HG02759 (cell line): ENCODE results near the gene IGF2BP2.

Source experiments
- ATAC-seq: cut with Tn5 transposase; IDR thresholded peaks from one replicate; pipeline ENCODE4 v1.9.1; 2021; ENCODE audit warnings: mild to moderate bottlenecking, moderate library complexity; ENCODE audit not compliant: unreplicated experiment

The IGF2BP2 gene

GRCh38 chr3:185767002-185767688, 57.7 kb downstream of the IGF2BP2 start:
- ATAC-seq, result no peak

DNA sequence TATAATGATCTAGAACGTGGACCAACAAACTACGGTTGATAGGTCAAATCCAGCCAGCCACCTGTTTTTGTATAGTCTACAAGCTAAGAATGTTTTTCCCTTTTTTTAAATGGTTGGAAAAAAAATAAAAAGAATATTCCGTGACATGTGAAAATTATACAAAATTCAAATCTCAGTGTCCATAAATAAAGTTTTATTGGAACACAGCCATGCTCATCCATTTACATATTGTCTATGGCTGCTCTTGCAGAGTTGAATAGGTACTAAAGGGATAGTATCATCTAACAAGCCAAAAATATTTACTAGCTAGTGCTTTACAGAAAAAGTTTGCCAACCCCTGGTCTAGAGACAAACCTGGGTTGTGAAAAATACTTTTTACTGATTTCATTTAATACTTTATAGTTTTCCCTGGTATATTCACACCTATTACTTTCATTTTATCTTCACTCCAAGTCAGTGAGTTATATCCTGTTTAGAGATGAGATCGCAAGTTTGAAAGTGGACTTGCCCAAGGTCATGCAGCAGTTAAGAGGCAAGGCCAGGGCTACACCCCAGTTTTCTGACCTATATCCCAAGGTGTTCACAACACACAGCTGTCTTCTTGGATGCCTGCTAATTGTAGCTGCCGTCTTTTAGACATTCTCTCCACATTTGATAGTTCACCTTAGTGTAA, 58.4 kb downstream of the IGF2BP2 start:
- ATAC-seq, result no peak

DNA sequence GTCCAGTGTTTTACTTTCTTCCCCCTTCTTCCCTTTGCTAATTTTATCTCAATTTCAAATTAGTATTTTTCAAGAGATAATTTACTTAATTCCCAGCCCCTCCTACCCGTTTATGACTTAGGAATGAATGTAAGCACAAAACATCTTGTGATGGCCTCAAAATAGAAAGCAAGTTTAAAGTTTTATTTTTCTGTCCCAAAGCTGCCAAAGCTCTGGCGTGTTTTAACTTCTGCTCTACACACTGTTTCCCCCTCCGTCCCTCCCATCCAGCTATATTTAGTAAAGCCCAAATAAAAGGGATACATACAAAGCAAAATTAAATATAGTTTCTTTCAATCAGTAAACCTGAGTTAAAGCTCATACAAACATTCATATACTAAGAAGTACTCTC, 59.9 kb downstream of the IGF2BP2 start:
- no peak for ATAC-seq

DNA sequence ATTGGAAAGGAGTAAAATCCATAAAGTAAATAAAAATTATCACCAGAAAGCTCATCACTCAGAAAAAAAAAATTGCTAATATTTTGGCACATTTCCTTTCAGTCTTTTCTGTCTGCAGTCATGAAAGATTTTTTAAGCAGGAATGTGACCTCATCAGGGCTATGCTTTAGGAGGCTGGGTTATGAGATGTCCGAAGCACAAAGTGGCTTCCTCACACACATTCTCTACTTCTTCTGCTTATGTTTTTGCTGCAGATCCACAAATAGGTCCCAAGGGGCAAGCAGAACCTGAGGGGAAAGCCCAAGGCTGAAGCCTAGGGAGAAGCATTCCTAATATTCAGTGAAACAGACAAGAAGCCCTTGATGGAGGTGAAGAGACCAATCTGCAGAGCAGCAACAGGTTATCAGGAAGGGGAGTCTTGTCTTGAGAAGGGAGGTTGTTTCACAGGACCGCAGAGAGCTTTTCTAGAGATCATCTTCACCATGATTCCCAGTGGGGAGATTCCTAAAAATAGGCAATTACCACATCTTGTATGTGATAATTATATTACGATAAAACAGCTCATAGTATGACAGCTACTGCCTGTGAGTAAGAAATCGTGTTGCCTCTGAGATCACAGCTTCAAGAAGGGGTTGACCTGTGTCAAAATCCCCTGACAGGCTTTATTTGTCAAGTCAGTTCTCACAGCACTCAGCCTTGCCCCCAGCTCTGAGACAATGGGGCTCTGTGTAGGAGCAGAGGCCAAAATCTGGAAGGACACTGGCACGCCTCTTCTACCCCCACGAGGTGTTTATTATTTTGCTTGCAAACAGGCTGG, 60.5 kb downstream of the IGF2BP2 start:
- no peak for ATAC-seq

DNA sequence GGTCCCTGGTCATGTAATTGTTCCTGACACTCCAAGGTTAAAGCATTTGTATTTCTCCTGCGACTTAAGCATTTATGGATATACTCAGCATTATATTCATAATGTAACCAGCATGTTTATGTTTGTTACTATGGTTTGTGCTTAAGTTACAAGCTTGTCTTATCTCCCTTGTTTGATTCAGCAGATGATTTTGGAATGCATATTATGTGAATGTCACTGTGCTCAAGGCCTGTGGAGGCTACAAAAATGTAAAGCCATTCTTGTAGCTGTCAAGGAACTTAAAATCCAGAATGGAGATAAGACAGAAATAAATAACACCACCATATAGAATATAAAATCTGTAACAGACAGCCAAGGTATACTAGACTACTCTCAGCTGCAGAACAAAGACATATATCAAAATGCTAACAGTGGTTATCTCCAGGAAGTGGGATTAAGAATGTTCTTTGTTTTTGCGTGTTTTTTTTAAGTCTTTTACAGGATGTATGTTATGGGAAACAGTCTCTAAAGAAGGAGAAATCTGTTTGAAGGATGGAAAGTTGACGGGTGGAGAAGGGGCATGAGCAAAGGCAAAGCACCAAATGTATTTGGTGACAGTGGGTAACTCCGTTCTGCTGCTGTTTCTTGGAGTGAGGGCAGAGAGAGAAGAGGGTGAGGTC, 61.4 kb downstream of the IGF2BP2 start:
- no peak for ATAC-seq

DNA sequence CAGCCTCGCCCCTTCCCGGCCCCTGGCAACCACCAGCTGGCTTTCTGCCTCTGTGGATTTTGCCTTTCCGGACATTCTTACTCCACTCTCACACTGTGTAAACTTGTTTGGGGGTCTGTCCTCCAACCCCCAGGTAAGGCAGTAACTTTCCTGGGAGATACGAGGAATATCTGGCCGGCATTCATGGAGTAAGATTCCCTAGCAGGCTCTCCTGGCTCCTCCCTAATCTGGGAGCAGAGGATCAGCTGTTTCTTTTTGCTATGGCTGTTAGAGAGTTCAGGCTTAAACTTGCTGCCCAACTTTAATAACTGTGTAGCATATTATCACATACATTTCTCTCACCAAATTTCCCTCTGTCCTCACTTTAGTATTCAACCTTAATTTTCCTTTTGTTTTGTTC, 64.3 kb downstream of the IGF2BP2 start:
- ATAC-seq, result no peak

GRCh38 chr3:185760088-185760487, 64.8 kb downstream of the IGF2BP2 start:
- ATAC-seq, result no peak

- ATAC-seq, result no peak
Measured at GRCh38 chr3:185759512-185759911, 65.3 kb downstream of the IGF2BP2 start.

- ATAC-seq, result no peak
Measured at GRCh38 chr3:185758912-185759311, 65.9 kb downstream of the IGF2BP2 start.

DNA sequence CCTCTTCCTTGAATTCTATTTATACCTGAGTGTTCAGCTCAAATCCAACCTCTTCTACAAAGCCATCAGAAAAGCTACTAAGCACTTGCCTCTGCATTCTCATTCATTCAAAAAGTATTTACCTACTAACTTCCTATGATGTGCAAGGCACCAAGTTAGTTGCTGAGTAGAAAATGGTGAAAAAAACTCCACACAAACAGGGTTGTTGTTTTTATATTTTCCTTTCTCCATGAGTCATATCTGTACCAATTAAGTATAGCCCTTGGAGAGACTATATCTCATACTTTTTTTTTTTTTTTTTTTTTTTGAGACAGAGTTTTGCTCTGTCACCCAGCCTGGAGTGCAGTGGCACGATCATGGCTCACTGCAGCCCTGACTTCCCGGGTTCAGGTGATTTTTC, 67.7 kb downstream of the IGF2BP2 start:
- no peak for ATAC-seq

DNA sequence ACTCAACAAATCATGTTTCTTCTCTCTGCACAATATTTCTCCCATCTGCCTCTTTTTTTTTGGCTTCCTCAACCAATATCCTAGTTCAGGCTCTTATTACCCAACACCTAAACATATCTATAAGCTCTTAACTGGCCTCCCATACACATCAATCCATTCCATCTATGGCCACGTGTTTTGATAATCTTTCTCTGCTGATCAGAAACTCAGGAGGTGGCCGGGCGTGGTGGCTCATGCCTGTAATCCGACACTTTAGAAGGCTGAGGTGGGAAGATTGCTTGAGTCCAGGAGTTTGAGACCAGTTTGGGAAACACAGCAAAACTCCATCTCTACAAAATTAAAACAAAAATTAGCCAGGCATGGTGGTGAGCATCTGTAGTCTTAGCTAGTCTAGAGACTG, 68.4 kb downstream of the IGF2BP2 start:
- no peak for ATAC-seq

DNA sequence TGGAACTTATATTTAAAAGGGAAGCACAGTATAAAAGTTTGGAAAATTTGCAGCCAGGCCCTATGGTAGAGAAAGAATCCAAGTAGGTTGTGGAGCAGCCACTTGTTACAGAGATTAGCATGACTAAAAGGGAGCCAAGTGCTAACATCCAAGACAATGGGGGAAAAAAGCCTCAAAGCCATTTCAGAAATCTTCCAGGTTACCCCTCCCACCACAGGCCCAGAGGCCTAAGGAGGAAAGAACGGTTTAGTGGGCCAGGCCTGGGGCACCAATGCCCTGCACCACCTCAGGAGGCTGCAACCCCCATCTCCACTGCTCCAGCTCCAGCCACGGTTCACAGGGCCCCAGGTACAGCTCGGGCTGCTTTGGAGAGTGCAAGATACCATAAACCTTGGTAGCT, 69.9 kb downstream of the IGF2BP2 start:
- no peak for ATAC-seq

GRCh38 chr3:185753354-185753753, 71.5 kb downstream of the IGF2BP2 start:
- ATAC-seq, result no peak

DNA sequence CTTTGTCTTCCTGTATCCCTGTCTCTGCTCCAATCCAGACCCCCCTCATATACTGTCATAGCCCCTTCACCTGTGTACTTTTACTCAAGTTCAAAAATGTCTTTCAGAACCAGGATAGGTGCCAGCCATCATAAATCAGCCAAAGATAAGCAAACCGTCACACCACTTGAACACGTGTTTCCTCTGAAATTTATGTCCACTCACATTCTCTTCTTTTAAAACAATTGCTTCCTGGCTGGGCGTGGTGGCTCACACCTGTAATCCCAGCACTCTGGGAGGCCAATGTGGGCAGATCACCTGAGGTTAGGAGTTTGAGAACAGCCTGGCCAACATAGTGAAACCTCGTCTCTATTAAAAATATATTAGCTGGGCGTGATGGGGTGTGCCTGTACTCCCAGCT, 74.1 kb downstream of the IGF2BP2 start:
- ATAC-seq, result no peak

GRCh38 chr3:185750015-185750414, 74.8 kb downstream of the IGF2BP2 start:
- no peak for ATAC-seq

- no peak for ATAC-seq
Measured at GRCh38 chr3:185746470-185746869, 78.4 kb downstream of the IGF2BP2 start.

DNA sequence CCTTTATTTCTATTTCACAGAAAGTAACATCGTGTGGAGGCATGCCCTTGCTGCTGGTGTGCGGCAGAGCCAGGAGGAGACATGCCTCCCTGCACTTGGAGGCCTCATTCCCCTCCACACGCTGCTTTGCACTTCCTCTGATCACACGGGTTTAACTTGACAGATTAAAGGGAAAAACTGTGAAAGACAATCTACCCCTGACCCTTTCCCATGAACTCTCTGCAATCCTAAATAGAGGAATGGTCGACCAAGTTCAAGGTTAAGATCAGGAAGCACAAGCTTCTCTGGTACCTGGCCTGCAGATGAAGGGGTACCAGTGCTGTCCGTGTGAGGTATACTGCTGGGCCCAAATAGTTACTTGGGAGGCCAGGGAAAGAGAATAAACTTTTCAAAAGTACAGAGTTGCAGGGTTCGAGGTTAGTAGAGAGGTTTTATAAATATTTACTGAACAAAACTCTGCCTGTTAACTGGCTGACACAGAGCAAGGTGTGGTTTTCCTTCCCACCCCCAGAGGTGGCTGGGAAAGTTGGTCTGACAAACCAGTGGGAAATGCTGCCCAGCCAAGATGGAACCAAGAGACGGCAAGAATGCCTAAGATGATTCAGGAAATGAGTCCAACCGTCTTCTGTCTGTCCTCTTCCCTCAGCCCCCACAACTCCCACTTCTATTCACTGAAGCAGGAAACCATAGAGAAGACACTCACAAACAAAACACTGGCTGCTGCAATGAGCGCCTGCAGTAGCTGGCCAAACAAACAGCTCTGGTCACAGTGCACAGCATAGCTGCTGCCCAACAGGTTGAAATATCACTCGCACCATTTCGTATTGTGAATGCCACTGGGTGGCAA, 79.6 kb downstream of the IGF2BP2 start:
- peak; percentile 64 for ATAC-seq

DNA sequence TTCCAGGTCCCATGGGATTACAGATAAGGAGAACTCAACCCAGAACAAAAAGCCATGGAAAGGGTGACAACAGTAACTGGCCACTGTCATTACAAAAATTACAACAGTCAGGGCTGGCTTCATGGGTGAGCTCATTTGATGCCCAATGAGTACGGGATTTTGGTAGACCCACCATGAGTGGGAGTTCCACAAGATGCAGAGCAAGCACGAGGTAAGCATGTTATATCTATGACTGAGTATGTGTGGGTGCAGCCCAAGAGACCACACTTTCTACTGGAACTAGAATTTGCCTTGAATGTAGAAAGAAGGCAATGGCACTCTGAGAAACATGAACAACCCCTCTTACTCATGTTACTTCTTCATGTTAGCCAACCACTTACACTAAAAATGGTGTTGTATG, 83.3 kb downstream of the IGF2BP2 start:
- no peak for ATAC-seq

GRCh38 chr3:185740133-185740532, 84.7 kb downstream of the IGF2BP2 start:
- ATAC-seq, result no peak

DNA sequence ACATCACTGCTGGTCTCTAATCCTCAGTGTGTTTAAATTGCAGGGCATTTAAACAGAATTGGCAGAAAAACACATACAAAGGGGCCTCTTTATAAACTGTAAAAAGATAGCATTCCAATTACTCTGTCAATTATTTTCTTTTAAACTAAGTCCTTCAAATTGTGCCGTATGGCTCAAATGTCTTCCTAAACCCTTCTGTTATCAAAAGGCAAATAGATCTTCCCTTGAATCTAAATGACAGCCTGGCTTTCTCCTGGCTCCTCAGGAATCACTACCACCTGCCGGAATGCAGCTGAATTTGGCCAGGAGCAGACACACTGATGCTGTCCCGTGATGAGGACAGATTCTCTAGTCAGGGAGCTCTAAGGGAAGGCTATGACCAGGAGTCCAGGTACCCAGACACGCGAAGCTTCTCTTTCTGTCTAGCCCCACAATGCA, 85.6 kb downstream of the IGF2BP2 start:
- ATAC-seq, result no peak
